Neural cell (in vitro differentiated cells): ENCODE data around the gene GNA15. TPM values are rescaled to one million over a fixed set of nuclear protein-coding genes. Genes with fewer than 3 reads are reported as not detected.

ENCODE experiments used
- H2AFZ ChIP-seq: fragments of 200-600, 300-800 bp; sonication (generic), shearing (Covaris generic); 2 replicates; pipeline ENCODE4 v1.6.0; 2014; ENCODE audit warnings: low read depth, mild to moderate bottlenecking, antibody characterized with exemption, low read length, moderate library complexity
- H3F3A ChIP-seq: fragments of 200-600 bp; shearing (Covaris generic); 2 replicates; pipeline ENCODE4 v1.6.1; 2016; ENCODE audit warnings: mild to moderate bottlenecking, moderate library complexity, mixed read lengths, antibody characterized with exemption, low read length; ENCODE audit not compliant: insufficient read depth, poor library complexity, severe bottlenecking
- H3K27ac ChIP-seq: fragments of 200-600, 300-800 bp; sonication (generic), shearing (Covaris generic); 2 replicates; pipeline ENCODE4 v1.5.1; 2014; ENCODE audit warnings: mild to moderate bottlenecking, low read length, moderate library complexity
- H3K27me3 ChIP-seq: fragments of 300-800, 200-600 bp; sonication (generic), shearing (Covaris generic); 2 replicates; pipeline ENCODE4 v1.6.0; 2014; ENCODE audit warnings: mild to moderate bottlenecking, low read depth, low read length, moderate library complexity; ENCODE audit not compliant: insufficient read depth
- H3K36me3 ChIP-seq: fragments of 300-800, 200-600 bp; sonication (generic), shearing (Covaris generic); 2 replicates; pipeline ENCODE4 v1.5.1; 2014; ENCODE audit warnings: mild to moderate bottlenecking, antibody characterized with exemption, low read length, moderate library complexity; ENCODE audit not compliant: insufficient read depth
- H3K4me2 ChIP-seq: fragments of 300-800, 200-600 bp; sonication (generic), shearing (Covaris generic); 2 replicates; pipeline ENCODE4 v1.6.0; 2014; ENCODE audit warnings: mild to moderate bottlenecking, low read length
- H3K4me3 ChIP-seq: fragments of 300-800, 200-600 bp; sonication (generic), shearing (Covaris generic); 2 replicates; pipeline ENCODE4 v1.5.1; 2014; ENCODE audit warnings: mild to moderate bottlenecking, low read length, moderate library complexity
- H3K79me2 ChIP-seq: fragments of 200-600 bp; shearing (Covaris generic); replicated peaks from 2 replicates; pipeline ENCODE4 v1.6.0; 2014; ENCODE audit warnings: mild to moderate bottlenecking, low read length, moderate library complexity; ENCODE audit not compliant: insufficient read depth
- H3K9ac ChIP-seq: fragments of 300-800, 200-600 bp; sonication (generic), shearing (Covaris generic); 2 replicates; pipeline ENCODE4 v1.6.1; 2016; ENCODE audit warnings: mild to moderate bottlenecking, low read length, mixed read lengths
- H3K9me2 ChIP-seq: fragments of 200-600 bp; shearing (Covaris generic); 2 replicates; pipeline ENCODE4 v1.6.1; 2016; ENCODE audit warnings: mild to moderate bottlenecking, low read length, mixed read lengths; ENCODE audit not compliant: insufficient read depth
- H3K9me3 ChIP-seq: fragments of 200-600, 300-800 bp; sonication (generic), shearing (Covaris generic); 2 replicates; pipeline ENCODE4 v1.6.1; 2016; ENCODE audit warnings: mild to moderate bottlenecking, mixed run types, low read length, moderate library complexity, mixed read lengths
- H4K20me1 ChIP-seq: fragments of 200-600 bp; shearing (Covaris generic); 2 replicates; pipeline ENCODE4 v1.6.1; 2016; ENCODE audit warnings: mild to moderate bottlenecking, mixed run types; ENCODE audit not compliant: insufficient read depth
- EP300 ChIP-seq: fragments of 450-650 bp; conservative IDR thresholded peaks from 2 replicates; pipeline ENCODE4 v1.6.1; 2014; ENCODE audit warnings: antibody characterized with exemption, mild to moderate bottlenecking, moderate library complexity; ENCODE audit not compliant: poor library complexity, severe bottlenecking
- EZH2 ChIP-seq: fragments of 200-600, 300-800 bp; shearing (Covaris generic), sonication (generic); IDR thresholded peaks from 2 replicates; pipeline ENCODE4 v1.6.1; 2014; ENCODE audit warnings: antibody characterized with exemption, low read length, borderline replicate concordance, mild to moderate bottlenecking; ENCODE audit not compliant: insufficient read depth, poor library complexity, severe bottlenecking
- MXI1 ChIP-seq: fragments of 450-650 bp; conservative IDR thresholded peaks from 2 replicates; pipeline ENCODE4 v1.6.1; 2014; ENCODE audit warnings: antibody characterized with exemption, mild to moderate bottlenecking; ENCODE audit not compliant: poor library complexity, severe bottlenecking
- POLR2AphosphoS5 ChIP-seq: IDR thresholded peaks from 2 replicates; pipeline ENCODE4 v1.6.1; 2012
- RAD21 ChIP-seq: fragments of 450-650 bp; conservative IDR thresholded peaks from 2 replicates; pipeline ENCODE4 v1.6.1; 2014; ENCODE audit warnings: antibody characterized with exemption, mild to moderate bottlenecking, moderate library complexity
- REST ChIP-seq: IDR thresholded peaks from 2 replicates; pipeline ENCODE4 v1.6.1; 2012; ENCODE audit warnings: borderline replicate concordance
- SMC3 ChIP-seq: fragments of 450-650 bp; conservative IDR thresholded peaks from 2 replicates; pipeline ENCODE4 v1.6.1; 2014; ENCODE audit warnings: antibody characterized with exemption, mild to moderate bottlenecking, moderate library complexity; ENCODE audit not compliant: poor library complexity
- TAF1 ChIP-seq: IDR thresholded peaks from 2 replicates; pipeline ENCODE4 v1.6.1; 2012; ENCODE audit warnings: low read depth
- polyA plus RNA-seq: library from polyadenylated mRNA; depleted of rRNA; stranded (reverse); fragments of >200 nt; gene quantifications from 2 replicates; pipeline ENCODE4 v1.2.3, GENCODE V29; 2014
- TF ChIP-seq, protein P1 (sequence below): fragments of 450-650 bp; IDR thresholded peaks from 2 replicates; pipeline ENCODE4 v1.5.1; 2014; ENCODE audit warnings: antibody characterized with exemption, mild to moderate bottlenecking, moderate library complexity; ENCODE audit not compliant: poor library complexity, severe bottlenecking

Gene GNA15
- polyA plus RNA-seq, 1 donor from 2014 or later = not detected

DNA sequence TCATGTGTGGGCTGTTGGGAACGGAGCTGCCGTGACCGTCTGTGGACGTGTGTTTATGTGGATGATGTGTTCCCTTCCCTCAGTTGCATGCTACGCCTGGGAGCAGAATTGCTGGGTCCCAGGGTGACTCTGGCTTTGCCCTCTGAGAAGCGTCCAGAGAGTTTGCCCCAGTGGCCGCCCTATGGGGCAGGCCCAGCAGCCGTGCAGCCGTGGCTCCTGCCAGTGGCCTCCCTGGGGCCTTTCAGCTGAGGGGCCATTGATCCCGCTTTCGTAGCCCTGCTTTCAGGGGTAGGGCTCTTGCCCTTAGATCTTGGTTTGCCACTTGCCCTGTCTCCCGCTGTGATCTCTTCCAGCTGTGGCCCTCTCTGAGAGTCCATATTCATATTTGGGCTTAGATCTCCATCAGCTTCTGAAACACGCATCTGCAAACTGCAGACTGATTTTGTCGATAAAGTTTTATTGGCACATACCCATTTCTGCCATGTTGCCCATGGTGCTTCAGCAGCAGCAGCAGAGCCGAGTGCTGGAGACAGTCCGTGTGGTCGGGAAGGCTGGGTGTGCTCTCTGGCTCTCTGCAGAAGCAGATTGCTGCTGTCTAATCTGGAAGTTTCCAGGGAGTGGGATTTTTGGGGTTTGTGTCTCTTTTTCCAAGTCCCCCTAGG, 24.1 kb upstream of the GNA15 start:
- no peak overlapping the region for H2AFZ ChIP-seq

GRCh38 chr19:3112375-3113099, 23.3 kb upstream of the GNA15 start:
- no peaks in the 10 kb centered on the region for H3K9me3 ChIP-seq
- H3K27me3 ChIP-seq = no peaks in the 10 kb centered on the region
- H3K9ac ChIP-seq = no peak overlapping the region
- no peak overlapping the region for H3K27ac ChIP-seq
- no peak overlapping the region for H3K4me3 ChIP-seq
- H3K79me2 ChIP-seq = peaks cover 8% of the 10 kb centered on the region
- H3F3A ChIP-seq = no peaks in the 10 kb centered on the region
- H3K36me3 ChIP-seq = no peaks in the 10 kb centered on the region
- H2AFZ ChIP-seq = no peak overlapping the region
- H3K4me2 ChIP-seq = no peak overlapping the region
- no peaks in the 10 kb centered on the region for H3K9me2 ChIP-seq
- no peak for TF ChIP-seq RAD21
- no peak for TF ChIP-seq REST
- no peak for TF ChIP-seq EZH2
- TF ChIP-seq, protein P1, sequence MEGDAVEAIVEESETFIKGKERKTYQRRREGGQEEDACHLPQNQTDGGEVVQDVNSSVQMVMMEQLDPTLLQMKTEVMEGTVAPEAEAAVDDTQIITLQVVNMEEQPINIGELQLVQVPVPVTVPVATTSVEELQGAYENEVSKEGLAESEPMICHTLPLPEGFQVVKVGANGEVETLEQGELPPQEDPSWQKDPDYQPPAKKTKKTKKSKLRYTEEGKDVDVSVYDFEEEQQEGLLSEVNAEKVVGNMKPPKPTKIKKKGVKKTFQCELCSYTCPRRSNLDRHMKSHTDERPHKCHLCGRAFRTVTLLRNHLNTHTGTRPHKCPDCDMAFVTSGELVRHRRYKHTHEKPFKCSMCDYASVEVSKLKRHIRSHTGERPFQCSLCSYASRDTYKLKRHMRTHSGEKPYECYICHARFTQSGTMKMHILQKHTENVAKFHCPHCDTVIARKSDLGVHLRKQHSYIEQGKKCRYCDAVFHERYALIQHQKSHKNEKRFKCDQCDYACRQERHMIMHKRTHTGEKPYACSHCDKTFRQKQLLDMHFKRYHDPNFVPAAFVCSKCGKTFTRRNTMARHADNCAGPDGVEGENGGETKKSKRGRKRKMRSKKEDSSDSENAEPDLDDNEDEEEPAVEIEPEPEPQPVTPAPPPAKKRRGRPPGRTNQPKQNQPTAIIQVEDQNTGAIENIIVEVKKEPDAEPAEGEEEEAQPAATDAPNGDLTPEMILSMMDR = no peak
- TF ChIP-seq SMC3 = no peak
- no peak for TF ChIP-seq EP300
- no peak for TF ChIP-seq TAF1
- no peak for TF ChIP-seq POLR2AphosphoS5
- no peak for TF ChIP-seq MXI1
- H4K20me1 ChIP-seq = no peaks in the 10 kb centered on the region

More for the DNA sequence above, 24.1 kb upstream of the GNA15 start:
- Histone ChIP-seq H3K27me3 (no peaks in the 10 kb centered on the region), H3K27ac (no peak overlapping the region), H3K79me2 (peaks cover 8% of the 10 kb centered on the region), H3K9me3 (no peaks in the 10 kb centered on the region), H3F3A (no peaks in the 10 kb centered on the region), H3K9me2 (no peaks in the 10 kb centered on the region), H3K4me2 (no peak overlapping the region), H3K36me3 (no peaks in the 10 kb centered on the region), H3K4me3 (no peak overlapping the region), H3K9ac (no peak overlapping the region), H4K20me1 (no peaks in the 10 kb centered on the region)
- TF ChIP-seq EZH2 = no peak
